DOHH2 (cell line): ENCODE measurements around the gene TYROBP.

Source experiments
- CTCF ChIP-seq: fragments of 200-600 bp; sonication (generic); IDR thresholded peaks from one replicate; pipeline ENCODE4 v1.5.1; 2014; ENCODE audit warnings: antibody characterized with exemption, mild to moderate bottlenecking, low read depth, low read length; ENCODE audit not compliant: poor library complexity, severe bottlenecking
- EZH2phosphoT487 ChIP-seq: fragments of 200-600 bp; sonication (generic); IDR thresholded peaks from 2 replicates; pipeline ENCODE4 v1.6.1; 2017; ENCODE audit warnings: borderline replicate concordance, mild to moderate bottlenecking, antibody characterized with exemption, low read length, moderate library complexity, mixed read lengths

GRCh38 chr19:35939307-35940077 is 31.4 kb upstream of the TYROBP start:
- TF ChIP-seq CTCF (no peak), EZH2phosphoT487 (no peak)
